Heart right ventricle (tissue), 16 donors: ENCODE data around the gene KPNA2. TPM values are rescaled to one million over a fixed set of nuclear protein-coding genes. Genes with fewer than 3 reads are reported as not detected.
"Not testable (repeated sequence)": the region's sequence is repeated elsewhere in the genome, so short reads cannot be mapped to it uniquely, and the experiment has no call there.

ENCODE experiments used
- ATAC-seq, 8 donors: fragments of 200-7000 bp; cut with Tn5 transposase; one replicate each; pipeline ENCODE4 v1.9.1; 2020; ENCODE audit warnings: mild to moderate bottlenecking in 8 of 8, moderate library complexity in 8 of 8, moderate number of reproducible peaks in 1 of 8
- DNase-seq, 2 donors: peaks; one replicate each; pipeline ENCODE4 v3.0.0-alpha.2; 2020
- H3K27ac ChIP-seq, 10 donors: fragments of 200-600 bp; sonication (generic) in 2 of 10; one replicate each; pipeline versions ENCODE4 v1.5.0 to v1.8.0; 2020 to 2022; ENCODE audit warnings: mild to moderate bottlenecking in 3 of 10
- H3K27me3 ChIP-seq, 7 donors: fragments of 200-600 bp; one replicate each; pipeline ENCODE4 v1.8.0; 2021 to 2022; ENCODE audit warnings: mild to moderate bottlenecking in 2 of 7
- H3K36me3 ChIP-seq, 9 donors: fragments of 200-600 bp; sonication (generic) in 1 of 9; one replicate each; pipeline versions ENCODE4 v1.5.0 to v1.8.0; 2020 to 2022; ENCODE audit warnings: mild to moderate bottlenecking in 2 of 9
- H3K4me1 ChIP-seq, 9 donors: fragments of 200-600 bp; sonication (generic) in 1 of 9; one replicate each; pipeline versions ENCODE4 v1.5.0 to v1.8.0; 2020 to 2022; ENCODE audit warnings: mild to moderate bottlenecking in 4 of 9
- H3K4me3 ChIP-seq, 10 donors: fragments of 200-600 bp; sonication (generic) in 2 of 10; one replicate each; pipeline versions ENCODE4 v1.5.0 to v1.8.0; 2020 to 2022; ENCODE audit warnings: mild to moderate bottlenecking in 7 of 10, moderate library complexity in 2 of 10
- H3K9me3 ChIP-seq, 11 donors: fragments of 200-600 bp in 10 of 11; sonication (generic) in 2 of 11; one replicate each; pipeline versions ENCODE4 v1.5.0 to v1.8.0; 2013 to 2022; ENCODE audit warnings: mild to moderate bottlenecking in 2 of 11, control low read depth in 1 of 11, moderate library complexity in 1 of 11
- WGBS, 2 donors: extraction: QIAGEN DNeasy Blood & Tissue Kit; methylation state at CpG; one replicate each; pipeline ENCODE4 v1.1.7; 2013; ENCODE audit warnings: inconsistent platforms in 1 of 2; 5-methylcytosine and 5-hydroxymethylcytosine counted together
- intact Hi-C, 10 donors: fragments of 100-400 bp; cut with DNase I; formaldehyde crosslinking; loops; one replicate each; pipeline versions ENCODE4 v1.11.1 to v1.14.2; 2022
- polyA plus RNA-seq, 2 donors: library from polyadenylated mRNA; stranded (reverse); fragments of 200-250 nt; gene quantifications; one replicate each; pipeline ENCODE4 v1.2.3, GENCODE V29; 2013
- total RNA-seq, 10 donors: library from RNA; stranded (reverse); fragmentation: NEBNext Ultra II Directional in 3 of 10; extraction: Animal tissue kit (Norgen Biotek cat#: 25700) in 3 of 10; gene quantifications; one replicate each; pipeline versions ENCODE4 v1.2.1 to v1.2.4, GENCODE V29; 2021 to 2023
- TF ChIP-seq, protein P1 (sequence below), 9 donors: fragments of 200-600 bp; sonication (generic) in 2 of 9; IDR thresholded peaks; one replicate each; pipeline versions ENCODE4 v1.5.0 to v1.8.0; 2021 to 2022; ENCODE audit warnings: antibody characterized with exemption in 9 of 9, mild to moderate bottlenecking in 5 of 9, moderate library complexity in 1 of 9
- donor health status: Arrhythmogenic right ventricular cardiomyopathy.
- donor health status: ischemic (EF 13 %, LVEDD 7.1; RV severe dilation, severe dysfunction).
- donor health status: healthy with polysubstance abuse.
- donor health status: DM: no; HTN: yes; CAD: no.
- donor health status: DM: no; HTN: no; CAD: no.
- donor health status: ischemic (EF 25% LVEDD 6.9; RV normal size, moderate dysfunction).
- donor health status: ischemic (EF 25% LVEDD 5.7; RV mildly dilated, moderate dysfunction).
- donor health status: healthy.
- donor health status: DM: yes; HTN: yes; CAD: no.
- donor health status: Ischemic cardiomyopathy.
- donor health status: ischemic (EF 35%, LVEDD 5.7; RV mildly dilated, moderate dysfunction).
- donor health status: nonischemic (EF 11% LVEDD 7.7; RV severe dilation, severe dysfunction).
- donor health status: DM: yes; HTN: yes; CAD: no.
- donor health status: PGD.
- donor health status: ischemic (EF 29% LVEDD 5.4; RV normal size, mild dysfunction).
- donor health status: nonischemic (EF 23%, LVEDD 6.1; RV moderate dilation, normal function).

Gene KPNA2
- total and polyA plus RNA-seq, 12 donors: 6.1 to 33.3 (median 18.8) TPM

DNA sequence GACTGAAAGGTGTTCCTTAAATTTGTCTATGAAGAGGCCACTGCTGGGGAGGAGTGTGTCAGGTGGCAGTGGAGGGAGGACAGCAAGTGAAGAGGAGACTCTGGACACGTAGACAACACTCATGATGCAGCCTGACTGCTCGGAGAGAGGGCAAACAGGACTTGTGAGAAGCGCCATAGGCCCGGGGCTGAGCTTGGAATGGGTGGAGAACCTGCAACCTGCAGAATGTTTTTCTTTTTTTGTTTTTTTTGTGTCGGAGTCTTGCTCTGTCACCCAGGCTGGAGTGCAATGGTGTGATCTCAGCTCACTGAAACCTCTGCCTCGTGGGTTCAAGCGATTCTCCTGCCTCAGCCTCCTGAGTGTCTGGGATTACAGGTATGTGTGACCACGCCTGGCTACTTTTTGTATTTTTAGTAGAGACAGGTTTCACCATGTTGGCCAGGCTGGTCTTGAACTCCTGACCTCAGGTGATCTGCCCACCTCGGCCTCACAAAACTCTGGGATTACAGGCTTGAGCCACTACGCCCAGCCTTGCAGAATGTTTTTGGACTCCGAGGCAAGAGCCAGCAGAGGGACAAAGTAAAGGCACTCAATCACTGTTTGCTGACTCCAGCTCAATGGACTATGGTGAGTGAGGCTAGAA lies 20.3 kb upstream of the KPNA2 start:
- Histone ChIP-seq H3K9me3 (no peaks in the 10 kb centered on the region), H3K4me1 (peaks cover 0 to 4% (median 0%) of the 10 kb centered on the region in 9 donors), H3K27ac (no peak overlapping the region), H3K4me3 (no peak overlapping the region), H3K36me3 (no peaks in the 10 kb centered on the region), H3K27me3 (no peaks in the 10 kb centered on the region)
- TF ChIP-seq, protein P1, sequence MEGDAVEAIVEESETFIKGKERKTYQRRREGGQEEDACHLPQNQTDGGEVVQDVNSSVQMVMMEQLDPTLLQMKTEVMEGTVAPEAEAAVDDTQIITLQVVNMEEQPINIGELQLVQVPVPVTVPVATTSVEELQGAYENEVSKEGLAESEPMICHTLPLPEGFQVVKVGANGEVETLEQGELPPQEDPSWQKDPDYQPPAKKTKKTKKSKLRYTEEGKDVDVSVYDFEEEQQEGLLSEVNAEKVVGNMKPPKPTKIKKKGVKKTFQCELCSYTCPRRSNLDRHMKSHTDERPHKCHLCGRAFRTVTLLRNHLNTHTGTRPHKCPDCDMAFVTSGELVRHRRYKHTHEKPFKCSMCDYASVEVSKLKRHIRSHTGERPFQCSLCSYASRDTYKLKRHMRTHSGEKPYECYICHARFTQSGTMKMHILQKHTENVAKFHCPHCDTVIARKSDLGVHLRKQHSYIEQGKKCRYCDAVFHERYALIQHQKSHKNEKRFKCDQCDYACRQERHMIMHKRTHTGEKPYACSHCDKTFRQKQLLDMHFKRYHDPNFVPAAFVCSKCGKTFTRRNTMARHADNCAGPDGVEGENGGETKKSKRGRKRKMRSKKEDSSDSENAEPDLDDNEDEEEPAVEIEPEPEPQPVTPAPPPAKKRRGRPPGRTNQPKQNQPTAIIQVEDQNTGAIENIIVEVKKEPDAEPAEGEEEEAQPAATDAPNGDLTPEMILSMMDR (IDR thresholded peaks at IDR 0.05): no peak
- intact Hi-C loops: loop anchor here in 1 of 10 donors (10.0 kb wide), 1 partner anchor 90 kb away; no protein-coding TSS in a partner anchor
- no peak for ATAC-seq
- 88 to 89% methylated on average over 11 of the region's 11 CpGs for WGBS, 2 donors
- no peak for DNase-seq

DNA sequence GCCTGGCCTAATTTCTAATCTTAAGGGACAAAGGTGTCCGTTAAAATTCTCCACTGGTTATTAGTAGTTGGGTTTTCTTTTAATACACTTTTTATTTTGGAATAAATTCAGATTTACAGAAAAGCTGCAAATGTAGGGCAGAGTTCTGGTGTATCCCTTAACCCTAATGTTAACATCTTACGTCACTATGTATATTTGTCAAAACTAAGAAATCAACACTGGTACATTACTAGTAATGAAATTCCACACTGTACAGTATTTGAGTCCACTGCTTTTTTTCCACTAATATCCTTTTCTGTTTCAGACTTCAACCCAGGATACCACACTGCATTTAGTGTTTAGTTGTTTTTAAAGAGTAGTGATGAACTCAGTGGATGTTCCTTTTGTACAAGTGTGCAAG lies 18.7 kb upstream of the KPNA2 start:
- TF ChIP-seq, protein P1 (IDR thresholded peaks at IDR 0.05): no peak
- intact Hi-C loops: loop anchor here in 1 of 10 donors (10.0 kb wide), 1 partner anchor 88 kb away; no protein-coding TSS in a partner anchor
- Histone ChIP-seq H3K9me3 (no peaks in the 10 kb centered on the region), H3K27ac (no peak overlapping the region), H3K36me3 (no peaks in the 10 kb centered on the region), H3K4me3 (no peak overlapping the region), H3K4me1 (peaks cover 0 to 9% (median 6%) of the 10 kb centered on the region in 9 donors), H3K27me3 (no peaks in the 10 kb centered on the region)
- 93 to 94% methylated on average over 2 of the region's 2 CpGs for WGBS, 2 donors
- ATAC-seq: no peak
- DNase-seq: no peak

- not testable (repeated sequence) for H3K4me3 ChIP-seq, H3K4me1 ChIP-seq, H3K36me3 ChIP-seq, ATAC-seq, DNase-seq, H3K27ac ChIP-seq, H3K9me3 ChIP-seq, H3K27me3 ChIP-seq
- WGBS, 2 donors: 95 to 96% methylated on average over 21 of the region's 21 CpGs
- intact Hi-C loops: loop anchor here in 2 of 10 donors (2.0 to 10.0 kb wide), 2 partner anchors 24 to 86 kb away; no protein-coding TSS in a partner anchor
Measured at GRCh38 chr17:68018493-68018892, 17.0 kb upstream of the KPNA2 start.

- TF ChIP-seq, protein P1 (IDR thresholded peaks at IDR 0.05): no peak
- H3K4me3 ChIP-seq: peak overlapping the region in 6 of 10 donors; percentile 61 to 78 (median 70)
- no peaks in the 10 kb centered on the region for H3K36me3 ChIP-seq
- no peaks in the 10 kb centered on the region for H3K9me3 ChIP-seq
- H3K27ac ChIP-seq: peak overlapping the region in 4 of 10 donors; percentile 28 to 93 (median 90)
- WGBS, 2 donors: 77 to 80% methylated on average over 9 of the region's 9 CpGs
- H3K27me3 ChIP-seq: no peaks in the 10 kb centered on the region
- peaks cover 0 to 9% (median 6%) of the 10 kb centered on the region in 9 donors for H3K4me1 ChIP-seq
- ATAC-seq: peak in 2 of 8 donors; percentile 2 to 18
- DNase-seq: no peak
- intact Hi-C loops: loop anchor here in 2 of 10 donors (2.0 to 10.0 kb wide), 2 partner anchors 25 to 85 kb away; no protein-coding TSS in a partner anchor
Measured at GRCh38 chr17:68019336-68019674, 16.2 kb upstream of the KPNA2 start.
